GM12892 (cell line): ENCODE data around the gene CACNA2D2.
A peak's percentile ranks its signal among the peaks of the same experiment; 100 is the strongest.

Experiments used
- DNase-seq: peaks from one replicate; pipeline ENCODE4 v3.0.0; 2011; ENCODE audit not compliant: insufficient read length
- FAIRE-seq: peaks from 2 replicates; lab custom pipeline; 2011; peaks lifted over from hg19 to GRCh38; lab: Jason Lieb, UNC
- POLR2A ChIP-seq: IDR thresholded peaks from 2 replicates; pipeline ENCODE4 v1.6.1; 2011; ENCODE audit warnings: low read depth, low read length, control low read depth
- POLR2AphosphoS5 ChIP-seq: IDR thresholded peaks from 2 replicates; pipeline ENCODE4 v1.6.1; 2011; ENCODE audit warnings: low read depth, low read length, control low read depth
- TAF1 ChIP-seq: IDR thresholded peaks from 2 replicates; pipeline ENCODE4 v1.6.1; 2011; ENCODE audit warnings: low read depth, mild to moderate bottlenecking, control low read depth, low read length, borderline replicate concordance

Gene CACNA2D2

GRCh38 chr3:50327943-50328691, 175.3 kb downstream of the CACNA2D2 start, which contains the start of gene TUSC2:
Gene TUSC2, minus strand, starts transcription at chr3:50328223. Its CDS starts 124 bp downstream, at chr3:50328099.
- FAIRE-seq (peak; percentile 99), DNase-seq (peak; percentile 98)
- TF ChIP-seq POLR2A: peak; percentile 80
- TF ChIP-seq TAF1: peak; percentile 74; the same call in 1 of the 2 replicates
- TF ChIP-seq POLR2AphosphoS5: peak; percentile 68

GRCh38 chr3:50327129-50327528, 176.3 kb downstream of the CACNA2D2 start:
- TF ChIP-seq POLR2A (no peak), TAF1 (no peak)
- DNase-seq (no peak), FAIRE-seq (no peak)

GRCh38 chr3:50326182-50326541, 177.3 kb downstream of the CACNA2D2 start:
- DNase-seq (no peak), FAIRE-seq (no peak)

GRCh38 chr3:50325497-50326181, 177.8 kb downstream of the CACNA2D2 start:
- no peak for TF ChIP-seq POLR2A
- no peak for TF ChIP-seq POLR2AphosphoS5
- no peak for TF ChIP-seq TAF1
- DNase-seq (no peak), FAIRE-seq (no peak)

More at GRCh38 chr3:50326182-50326541, 177.3 kb downstream of the CACNA2D2 start:
- TF ChIP-seq TAF1 (no peak), POLR2AphosphoS5 (no peak), POLR2A (no peak)

- FAIRE-seq (no peak), DNase-seq (no peak)
- no peak for TF ChIP-seq POLR2AphosphoS5
These were observed 178.3 kb downstream of the CACNA2D2 start for GRCh38 chr3:50325113-50325480.

GRCh38 chr3:50324351-50325112, 178.9 kb downstream of the CACNA2D2 start:
- peak; percentile 54 for DNase-seq
- no peak for TF ChIP-seq POLR2A
- no peak for TF ChIP-seq POLR2AphosphoS5
- TF ChIP-seq TAF1: no peak
- peak; percentile 48 for FAIRE-seq

GRCh38 chr3:50323614-50324199, 179.7 kb downstream of the CACNA2D2 start:
- DNase-seq: no peak
- no peak for FAIRE-seq
- TF ChIP-seq TAF1 (no peak), POLR2A (peak; percentile 26; the same call in 1 of the 2 replicates)

- no peak for DNase-seq
- TF ChIP-seq POLR2AphosphoS5 (no peak), TAF1 (no peak), POLR2A (no peak)
- no peak for FAIRE-seq
These were observed 180.3 kb downstream of the CACNA2D2 start for GRCh38 chr3:50323092-50323600.

- DNase-seq (no peak), FAIRE-seq (no peak)
- TF ChIP-seq TAF1 (no peak), POLR2AphosphoS5 (no peak), POLR2A (no peak)
These were observed 180.9 kb downstream of the CACNA2D2 start, which contains the start of gene HYAL2 for GRCh38 chr3:50322386-50323091. Gene HYAL2, minus strand, starts transcription at chr3:50322745. Its CDS starts 2,256 bp downstream, at chr3:50320489.

- no peak for FAIRE-seq
These were observed 181.4 kb downstream of the CACNA2D2 start for GRCh38 chr3:50322115-50322385.

GRCh38 chr3:50321336-50322114, 181.9 kb downstream of the CACNA2D2 start:
- DNase-seq (peak; percentile 94), FAIRE-seq (peak; percentile 97)
- TF ChIP-seq TAF1 (0 out of 2 replicates have a peak, but pooled peaks have one; percentile 6), POLR2A (peak; percentile 83; the same call in 1 of the 2 replicates), POLR2AphosphoS5 (no peak)

More at GRCh38 chr3:50322115-50322385, 181.4 kb downstream of the CACNA2D2 start:
- TF ChIP-seq POLR2A: no peak
- TF ChIP-seq POLR2AphosphoS5: no peak
- no peak for TF ChIP-seq TAF1
- no peak for DNase-seq

GRCh38 chr3:50320853-50321335, 182.5 kb downstream of the CACNA2D2 start:
- FAIRE-seq (no peak), DNase-seq (peak; percentile 80)
- TF ChIP-seq POLR2AphosphoS5 (no peak), POLR2A (no peak), TAF1 (no peak)
